Ecto neural progenitor cell (in vitro differentiated cells): Measurements from ENCODE around the gene FOXD1.

ENCODE experiments used
- DNase-seq: peaks from one replicate; pipeline ENCODE4 v3.0.0-alpha.2; 2018; ENCODE audit warnings: low spot score

FOXD1 gene

GRCh38 chr5:73438645-73439470 is 9.7 kb downstream of the FOXD1 start:
- no peak for DNase-seq

GRCh38 chr5:73437777-73438644 is 10.6 kb downstream of the FOXD1 start:
- no peak for DNase-seq

GRCh38 chr5:73437101-73437776 is 11.3 kb downstream of the FOXD1 start:
- DNase-seq: peak; percentile 85

GRCh38 chr5:73436535-73437100 is 12.0 kb downstream of the FOXD1 start:
- peak; percentile 61 for DNase-seq

GRCh38 chr5:73435759-73436534 is 12.6 kb downstream of the FOXD1 start:
- no peak for DNase-seq

- no peak for DNase-seq
Measured at GRCh38 chr5:73434907-73435306, 13.7 kb downstream of the FOXD1 start.

GRCh38 chr5:73434461-73434860 is 14.1 kb downstream of the FOXD1 start:
- no peak for DNase-seq

- DNase-seq: no peak
Measured at GRCh38 chr5:73433982-73434342, 14.6 kb downstream of the FOXD1 start.

GRCh38 chr5:73433272-73433981 is 15.2 kb downstream of the FOXD1 start:
- DNase-seq: no peak

- DNase-seq: no peak
Measured at GRCh38 chr5:73431204-73431851, 17.2 kb downstream of the FOXD1 start.

GRCh38 chr5:73426034-73426433 is 22.5 kb downstream of the FOXD1 start:
- DNase-seq: no peak

- DNase-seq: no peak
Measured at GRCh38 chr5:73424556-73424977, 24.0 kb downstream of the FOXD1 start.

GRCh38 chr5:73422164-73422563 is 26.4 kb downstream of the FOXD1 start:
- no peak for DNase-seq

- DNase-seq: no peak
Measured at GRCh38 chr5:73420666-73421065, 27.9 kb downstream of the FOXD1 start.

- DNase-seq: peak; percentile 87
Measured at GRCh38 chr5:73419465-73420390, 28.8 kb downstream of the FOXD1 start.

GRCh38 chr5:73419117-73419464 is 29.5 kb downstream of the FOXD1 start:
- DNase-seq: no peak

- DNase-seq: no peak
Measured at GRCh38 chr5:73418244-73418691, 30.3 kb downstream of the FOXD1 start.

- DNase-seq: no peak
Measured at GRCh38 chr5:73417303-73418034, 31.1 kb downstream of the FOXD1 start.
